Activated CD8-positive, alpha-beta memory T cell treated with anti-CD3 and anti-CD28 coated beads, Interleukin-2, amount 50 U/mL, for 1 hour (primary cell): ENCODE measurements around the gene SH3BGRL2.
"Not testable (repeated sequence)": the region's sequence is repeated elsewhere in the genome, so short reads cannot be mapped to it uniquely, and the experiment has no call there.

Source experiments
- DNase-seq: peaks from one replicate; pipeline ENCODE4 v3.0.0-alpha.2; 2020; ENCODE audit errors: extremely low read depth

SH3BGRL2 gene

DNA sequence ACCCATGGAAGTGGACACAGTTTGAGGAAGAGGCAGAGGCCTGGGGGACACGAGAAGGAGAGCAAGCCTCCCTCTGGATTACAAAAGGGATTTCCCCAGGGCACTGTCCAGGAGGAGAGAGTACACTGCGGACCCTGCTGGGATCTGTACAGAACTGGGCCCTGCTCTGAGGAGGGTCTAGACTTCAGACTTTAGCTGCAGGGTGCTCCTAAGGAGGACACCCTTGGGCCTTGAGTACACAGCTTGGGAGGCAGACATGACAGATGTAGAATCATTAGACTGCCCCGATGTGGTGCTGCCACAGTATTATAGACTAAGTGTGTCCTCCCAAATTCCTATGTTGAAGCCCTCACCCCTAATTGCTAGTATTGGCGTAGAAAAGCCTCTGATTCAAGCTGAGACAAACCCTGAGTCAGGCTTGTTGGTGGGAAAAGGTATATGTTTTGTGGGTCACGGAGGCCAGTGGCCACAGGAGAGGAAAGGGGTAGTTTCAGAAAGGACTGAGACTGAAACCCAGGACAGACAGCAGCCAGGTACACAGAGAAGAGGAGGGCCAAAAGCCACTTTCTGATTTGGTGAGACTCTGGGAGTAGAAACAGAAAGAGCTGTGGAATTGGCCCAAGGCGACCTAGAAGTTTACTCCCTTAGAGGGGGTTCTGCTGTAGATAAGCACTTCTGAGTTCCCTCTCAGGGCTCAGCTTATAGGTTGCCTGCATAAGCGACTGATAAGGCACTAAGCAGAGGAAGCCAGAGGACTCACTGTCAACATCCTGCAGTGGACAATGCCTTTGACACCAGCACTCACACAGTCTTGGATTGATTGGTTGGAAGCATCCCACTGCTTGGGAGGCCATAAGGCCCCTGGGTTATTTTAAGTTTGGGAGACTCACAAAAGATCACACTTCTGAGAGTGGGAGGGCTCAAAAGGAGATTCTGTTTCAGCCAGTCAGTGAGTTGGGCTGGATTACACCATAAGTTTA, 16.5 kb upstream of the SH3BGRL2 start:
- DNase-seq, result no peak

DNA sequence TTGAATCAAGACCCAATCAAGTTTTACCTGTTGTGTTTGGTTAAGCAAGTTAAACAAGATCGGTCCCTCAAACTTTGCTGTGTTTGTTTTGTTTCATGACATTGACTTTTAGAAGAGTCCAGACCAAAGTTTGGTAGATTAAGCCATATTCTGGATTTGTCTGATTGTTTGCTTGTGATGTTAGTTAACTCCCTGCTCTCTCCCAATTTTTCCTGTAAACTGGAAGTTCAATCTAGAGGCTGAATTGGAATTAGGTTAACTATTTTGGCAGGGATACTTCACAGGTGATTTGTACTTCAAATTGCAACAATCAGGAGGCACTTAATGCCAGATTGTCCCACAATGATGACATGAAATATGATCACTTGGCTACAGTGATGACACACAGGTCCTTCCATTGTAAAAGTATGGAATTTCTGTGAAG, 13.6 kb upstream of the SH3BGRL2 start:
- DNase-seq, result no peak

DNA sequence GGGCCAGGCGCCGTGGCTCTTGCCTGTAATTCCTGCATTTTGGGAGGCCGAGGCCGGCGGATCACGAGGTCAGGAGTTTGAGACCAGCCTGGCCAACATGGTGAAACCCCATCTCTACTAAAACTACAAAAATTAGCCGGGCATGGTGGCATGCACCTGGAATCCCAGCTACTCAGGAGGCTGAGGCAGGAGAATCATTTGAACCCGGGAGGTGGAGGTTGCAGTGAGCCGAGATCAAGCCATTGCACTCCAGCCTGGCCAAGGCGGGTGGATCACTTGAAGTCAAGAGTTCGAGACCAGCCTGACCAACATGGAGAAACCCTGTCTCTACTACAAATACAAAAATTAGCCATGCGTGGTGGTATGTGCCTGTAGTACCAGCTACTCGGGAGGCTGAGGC, 12.7 kb upstream of the SH3BGRL2 start:
- not testable (repeated sequence) for DNase-seq

DNA sequence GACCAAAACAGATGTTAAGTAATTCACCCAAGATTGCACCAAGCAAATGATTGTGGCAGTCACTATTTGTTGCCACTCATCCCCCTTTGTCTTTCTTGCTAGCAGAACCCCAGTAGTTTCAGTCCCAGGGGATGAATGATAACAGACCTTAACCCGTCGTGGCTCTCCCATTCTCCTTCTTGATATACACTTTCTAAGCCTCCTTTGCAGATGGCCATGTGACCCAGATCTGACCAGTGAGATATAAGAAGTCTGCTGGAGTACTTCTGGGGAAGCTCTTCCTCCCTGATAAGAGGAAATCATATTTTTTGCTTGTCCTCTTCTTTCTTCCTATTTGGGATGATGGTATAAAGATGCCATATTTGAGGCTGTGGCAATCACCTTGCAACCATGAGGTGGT, 9.6 kb upstream of the SH3BGRL2 start:
- DNase-seq, result no peak

DNA sequence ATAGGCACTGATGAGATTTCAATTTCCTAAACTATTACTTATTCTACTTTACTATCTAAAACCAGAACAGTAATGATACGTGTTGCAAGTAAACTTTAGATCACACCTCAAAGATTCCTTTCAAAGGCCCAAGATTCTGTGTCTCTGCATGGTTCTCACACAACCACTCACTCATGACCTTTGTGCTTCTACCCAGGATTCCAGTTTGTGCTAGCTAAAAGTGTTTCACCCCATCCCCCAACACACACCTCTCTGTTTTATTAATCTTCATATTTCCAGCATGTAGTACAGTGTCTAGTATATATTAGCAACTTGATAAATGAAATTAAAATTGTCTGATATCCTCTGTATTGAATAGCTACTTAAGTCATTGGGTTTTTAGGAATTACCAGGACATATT, 8.8 kb upstream of the SH3BGRL2 start:
- DNase-seq, result no peak

DNA sequence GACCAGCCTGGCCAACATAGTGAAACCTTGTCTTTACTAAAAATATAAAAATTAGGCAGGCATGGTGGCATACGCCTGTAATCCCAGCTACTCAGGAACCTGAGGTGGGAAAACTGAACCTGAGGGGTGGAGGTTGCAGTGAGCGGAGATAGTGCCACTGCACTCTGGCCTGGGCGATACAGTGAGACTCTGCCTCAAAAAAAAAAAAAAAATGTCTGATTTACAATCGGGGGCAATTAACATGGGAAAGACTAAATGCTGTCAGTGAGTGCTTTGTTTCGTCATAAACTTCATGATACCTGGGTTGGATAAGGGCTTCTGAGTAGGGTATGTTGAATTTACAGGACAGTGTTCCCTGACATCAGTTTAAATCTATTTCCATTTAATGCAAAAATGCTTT, 8.0 kb upstream of the SH3BGRL2 start:
- no peak for DNase-seq

DNA sequence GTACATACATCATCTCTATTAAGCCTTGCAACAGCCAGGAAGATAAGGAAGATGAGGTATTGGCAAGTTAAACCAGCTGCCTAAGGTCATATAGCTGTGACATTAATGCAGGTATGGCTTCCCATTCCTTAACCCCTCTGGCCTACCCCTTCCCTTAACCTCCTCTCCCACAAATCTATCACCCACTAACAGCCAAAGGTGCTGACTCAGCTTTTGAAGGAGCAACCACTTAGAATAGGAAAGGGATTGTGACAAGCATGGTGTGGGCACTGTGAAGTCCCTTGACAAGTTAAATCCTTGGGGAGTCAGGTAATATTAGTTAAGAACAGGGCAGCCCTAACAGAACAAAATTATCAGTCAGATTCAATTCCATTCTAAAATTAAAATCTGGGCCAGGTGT, 5.4 kb upstream of the SH3BGRL2 start:
- DNase-seq, result no peak

DNA sequence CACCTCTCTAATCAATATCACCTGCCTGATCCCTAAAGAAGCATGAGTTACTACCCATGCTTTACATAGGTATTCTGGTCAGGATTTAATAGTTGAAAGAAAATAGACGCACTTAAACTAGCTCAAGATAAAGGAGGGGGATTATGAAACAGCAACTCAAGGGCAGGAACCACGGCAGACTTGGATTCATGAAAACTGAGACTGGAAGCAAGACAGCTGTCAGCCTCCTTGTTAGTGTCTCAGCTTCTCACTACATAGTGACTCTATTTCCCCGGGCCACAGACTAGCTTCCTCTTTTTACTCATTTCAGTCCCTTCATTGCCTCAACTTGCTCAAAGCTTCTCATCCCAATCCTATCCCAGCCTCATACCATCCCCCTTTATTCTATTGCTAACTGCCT, 4.3 kb upstream of the SH3BGRL2 start:
- no peak for DNase-seq

DNA sequence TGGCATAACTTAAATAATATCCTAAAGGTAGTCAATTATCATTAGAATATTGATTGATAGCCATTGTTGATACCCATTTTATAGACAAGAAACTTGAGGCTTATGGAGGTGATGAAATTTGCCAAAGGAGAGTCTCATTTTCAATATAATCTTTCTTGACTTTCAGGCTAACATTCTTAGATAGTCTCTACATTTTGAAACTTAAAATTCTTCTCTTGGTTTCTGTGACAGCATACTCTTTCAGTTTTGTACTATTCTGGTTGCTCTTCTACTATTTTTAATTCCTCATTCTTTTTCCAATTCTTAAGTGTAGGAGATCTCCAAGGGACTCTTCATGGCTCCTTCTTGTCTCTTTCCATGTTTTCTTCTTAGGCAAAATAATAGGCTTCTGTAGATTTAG, 3.7 kb upstream of the SH3BGRL2 start:
- DNase-seq, result no peak

DNA sequence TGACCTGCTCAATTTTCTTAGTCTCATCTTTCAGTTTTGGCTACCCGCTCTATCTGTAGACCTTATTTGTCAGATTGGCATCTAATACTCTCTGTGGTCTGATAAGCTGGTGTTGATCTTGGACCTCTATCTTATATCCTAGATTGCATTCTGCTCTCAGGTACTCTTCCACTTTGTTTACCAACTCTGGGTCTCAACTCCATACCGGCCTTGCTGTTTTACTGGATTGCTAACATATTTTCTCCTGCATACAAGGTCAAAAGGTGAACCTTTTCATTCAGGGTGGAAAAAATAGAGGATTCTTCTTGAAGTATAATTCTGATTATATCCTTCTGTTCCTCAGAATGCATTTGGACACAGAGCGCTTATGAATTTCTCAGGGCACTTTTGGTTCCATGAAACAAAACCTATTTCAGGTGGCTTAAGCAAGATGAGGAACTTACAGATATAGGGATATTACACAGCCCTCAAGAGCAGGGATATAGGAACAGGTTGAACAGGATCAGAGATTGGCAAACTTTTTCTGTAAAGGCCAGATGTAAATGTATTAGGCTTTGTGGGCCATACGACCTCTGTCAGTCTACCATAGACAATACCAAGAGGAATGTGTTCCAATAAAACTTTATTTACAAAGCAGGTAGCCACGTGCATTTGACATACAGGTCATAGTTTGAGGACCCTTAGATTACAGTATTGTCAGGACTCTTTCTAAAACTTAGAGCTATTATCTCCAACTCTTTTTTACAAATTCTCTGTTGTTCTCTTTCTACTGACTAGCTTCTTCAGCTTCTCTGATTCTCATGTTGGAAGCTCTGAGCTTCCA, 2.5 kb upstream of the SH3BGRL2 start:
- DNase-seq, result no peak

DNA sequence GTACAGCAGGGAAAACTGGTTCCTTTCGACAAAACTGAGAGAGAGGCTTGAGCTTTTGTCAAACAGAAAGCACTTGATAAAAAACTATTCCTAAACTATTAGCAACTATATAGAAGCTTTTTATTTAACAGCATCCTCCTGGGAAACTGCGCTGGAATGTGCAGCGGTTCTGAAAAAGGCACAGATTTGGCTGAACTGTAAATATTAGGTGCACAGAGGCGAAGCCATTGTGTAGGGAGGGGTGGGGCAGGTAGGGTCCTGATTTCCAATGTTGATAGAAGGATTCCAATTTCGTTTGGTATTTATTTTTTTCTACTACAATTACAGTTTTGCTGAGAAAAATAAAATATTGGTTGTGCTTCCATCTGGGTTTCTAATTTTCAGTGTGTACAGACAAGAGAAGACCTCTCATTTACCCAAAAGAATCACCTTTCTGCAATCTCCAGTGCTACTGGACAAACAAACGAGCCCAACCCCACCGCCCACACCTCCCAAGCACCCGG, 698 bp upstream of the SH3BGRL2 start:
- no peak for DNase-seq

DNA sequence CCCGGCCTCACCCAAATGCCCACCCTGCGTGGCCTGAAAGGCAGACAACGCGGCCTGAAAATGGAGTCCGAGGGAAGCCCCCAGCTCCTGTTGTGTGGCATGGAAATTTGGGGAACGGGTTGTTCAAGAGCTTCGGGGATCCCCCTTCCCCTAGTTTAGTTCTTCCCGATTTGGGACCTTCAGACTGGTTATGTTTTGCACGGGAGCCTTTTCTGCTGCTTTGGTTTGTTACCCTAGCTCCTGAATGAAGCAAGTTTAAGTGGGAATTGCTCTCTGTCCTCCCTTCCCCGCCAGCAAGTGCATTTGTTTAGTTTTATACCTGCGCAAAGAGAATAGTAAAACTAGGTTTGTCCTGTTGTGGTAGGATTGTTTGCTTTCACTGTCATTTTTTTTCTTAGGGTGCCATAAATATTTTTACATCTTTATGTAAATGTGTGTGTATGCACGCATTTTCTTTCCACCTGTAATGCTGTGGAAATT, 604 bp downstream of the SH3BGRL2 start:
- DNase-seq, result no peak

DNA sequence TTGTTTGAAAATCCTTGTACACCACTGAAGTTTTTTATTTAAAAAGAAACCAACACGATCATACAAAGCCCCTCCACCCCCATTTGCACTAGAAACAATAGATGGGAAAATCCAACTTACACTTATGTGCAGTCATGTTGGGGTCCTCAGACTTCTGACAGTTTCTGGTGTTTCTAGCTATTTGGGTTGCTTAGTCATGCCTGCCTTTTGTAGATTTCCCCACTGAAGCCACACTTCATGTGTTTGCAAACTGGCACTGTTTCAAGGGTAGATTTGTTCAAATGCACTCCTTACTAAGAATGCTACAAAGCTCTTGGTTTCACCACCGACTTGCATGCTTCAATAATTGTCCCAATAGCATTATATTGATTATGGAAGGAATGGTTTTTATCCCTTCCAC, 1.5 kb downstream of the SH3BGRL2 start:
- DNase-seq, result no peak

DNA sequence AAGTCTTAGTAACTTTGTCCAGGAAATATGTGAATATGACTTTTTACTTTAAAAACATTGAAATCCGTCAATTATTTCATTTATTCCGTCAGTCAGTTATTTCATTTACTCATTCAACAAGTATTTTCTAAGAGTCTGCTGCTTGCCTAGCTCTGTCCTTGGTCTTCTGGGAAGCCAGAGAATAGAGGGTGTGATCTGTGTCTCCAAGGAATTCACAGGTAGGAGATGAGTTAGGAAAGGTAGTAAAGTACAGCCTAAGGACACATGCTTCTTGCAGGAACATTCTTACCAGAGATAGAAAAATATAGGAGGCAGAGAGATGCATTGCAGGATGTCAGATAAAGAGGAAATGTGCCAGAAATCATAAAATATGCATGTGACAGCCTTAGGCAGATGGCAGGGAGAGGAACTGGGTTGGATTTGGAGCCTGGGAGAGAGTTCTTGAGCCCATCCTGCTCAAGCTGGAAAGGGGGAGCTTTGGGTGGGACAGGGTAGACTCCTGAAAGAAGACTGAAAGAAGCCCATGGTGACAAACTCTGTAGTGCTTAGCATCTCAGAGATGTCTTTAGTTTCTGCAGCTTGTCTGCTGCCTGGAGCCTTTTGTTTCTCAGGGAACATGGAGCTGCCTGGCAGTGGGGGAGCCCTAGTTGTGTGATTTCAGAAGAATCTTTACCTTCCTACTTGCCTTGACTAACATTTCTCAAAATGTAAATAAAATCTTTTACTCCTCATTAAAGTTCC, 3.5 kb downstream of the SH3BGRL2 start:
- DNase-seq, result no peak

DNA sequence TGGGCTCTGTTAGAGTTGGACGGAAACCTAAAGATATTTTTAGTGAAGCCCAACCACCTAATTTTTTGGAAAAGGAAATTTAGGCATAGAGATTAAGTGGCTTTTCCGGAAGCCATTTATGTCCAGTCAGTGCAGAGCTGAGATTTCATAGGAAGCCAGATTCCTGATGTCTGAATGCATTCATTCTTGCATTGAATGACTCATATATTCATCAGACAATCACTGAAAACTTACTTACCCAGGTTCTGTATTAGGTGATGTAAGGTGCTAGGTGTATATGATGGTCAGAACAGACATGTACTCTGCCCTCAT, 4.1 kb downstream of the SH3BGRL2 start:
- no peak for DNase-seq

DNA sequence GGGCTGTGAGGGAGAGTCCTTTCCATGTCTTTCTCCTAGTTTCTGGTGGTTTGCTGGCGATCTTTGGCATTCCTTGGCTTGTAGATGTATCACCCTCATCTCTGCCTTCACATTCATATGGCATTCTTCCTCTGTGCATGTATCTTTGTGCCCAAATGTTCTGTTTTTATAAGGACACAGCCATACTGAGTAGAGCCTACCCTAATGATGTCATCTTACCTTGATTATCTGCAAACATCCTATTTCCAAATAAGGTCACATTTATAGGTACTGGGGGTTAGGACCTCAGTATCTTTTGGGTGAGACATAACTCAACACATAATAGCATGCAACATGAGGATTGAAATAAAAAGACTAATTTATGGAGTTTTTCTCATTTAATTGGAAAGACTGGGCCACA, 5.5 kb downstream of the SH3BGRL2 start:
- no peak for DNase-seq

DNA sequence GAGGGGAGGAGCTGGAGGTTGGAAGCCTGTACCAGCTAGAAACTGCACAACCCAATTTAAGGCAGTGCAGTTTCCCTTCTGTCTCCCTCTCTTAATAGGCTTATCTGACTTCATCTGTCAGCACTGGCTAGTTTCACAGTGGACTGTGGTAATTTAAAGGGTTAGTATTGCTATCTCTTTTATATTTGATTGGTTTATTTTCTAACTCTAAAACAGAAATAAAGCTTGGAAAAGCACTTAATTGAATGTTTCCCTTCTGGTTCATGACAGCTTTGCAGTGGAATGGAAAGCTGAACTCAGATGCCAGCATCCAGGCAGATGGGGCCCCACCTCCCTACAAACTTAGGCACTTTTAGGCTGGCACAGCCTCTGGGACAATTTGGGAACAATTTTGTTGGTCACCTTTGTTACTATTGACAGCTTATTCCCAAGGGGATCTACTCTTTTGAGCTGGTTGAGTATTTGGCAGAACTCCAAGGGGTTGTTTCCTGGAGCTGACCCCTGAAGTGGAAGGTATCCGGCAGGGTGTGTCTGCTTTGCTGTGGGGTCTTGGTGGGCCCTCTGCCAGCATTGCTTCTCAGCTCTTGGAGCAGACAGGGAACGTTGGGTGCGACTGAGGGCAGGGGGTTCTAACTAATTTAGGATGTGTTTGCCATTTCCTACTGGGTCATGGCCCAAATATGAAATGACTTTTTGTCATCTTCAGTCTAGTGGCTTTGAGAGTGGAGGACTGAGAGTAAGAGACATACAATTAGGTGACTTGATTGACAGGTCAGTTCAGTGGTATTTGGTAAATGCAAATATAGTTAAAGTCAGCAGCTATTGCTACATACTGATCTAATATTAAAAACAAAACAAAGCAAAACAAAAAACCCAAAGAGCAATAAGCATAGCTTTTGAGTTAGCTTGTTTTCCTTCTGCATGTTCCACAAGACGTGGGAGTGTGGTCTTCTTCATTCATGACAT, 9.3 kb downstream of the SH3BGRL2 start:
- DNase-seq, result no peak

DNA sequence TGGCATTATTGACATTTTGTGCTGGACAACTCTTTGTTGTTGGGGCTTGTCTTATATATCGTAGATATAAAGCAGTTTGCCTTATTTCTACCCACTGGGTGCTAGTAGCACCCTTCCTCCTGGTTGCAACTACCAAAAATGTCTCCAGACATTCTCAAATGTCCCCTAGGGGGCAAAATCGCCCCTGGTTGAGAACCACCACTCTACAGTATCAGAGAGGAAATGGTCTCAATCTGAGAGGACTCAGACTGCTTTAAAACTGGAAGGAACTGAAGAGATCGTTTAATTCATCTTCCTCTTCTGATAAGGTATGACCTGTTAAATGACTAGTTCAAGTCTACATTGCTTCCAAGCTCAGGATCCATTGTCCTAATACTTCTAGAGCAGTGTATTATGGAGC, 14.9 kb downstream of the SH3BGRL2 start:
- DNase-seq, result no peak

DNA sequence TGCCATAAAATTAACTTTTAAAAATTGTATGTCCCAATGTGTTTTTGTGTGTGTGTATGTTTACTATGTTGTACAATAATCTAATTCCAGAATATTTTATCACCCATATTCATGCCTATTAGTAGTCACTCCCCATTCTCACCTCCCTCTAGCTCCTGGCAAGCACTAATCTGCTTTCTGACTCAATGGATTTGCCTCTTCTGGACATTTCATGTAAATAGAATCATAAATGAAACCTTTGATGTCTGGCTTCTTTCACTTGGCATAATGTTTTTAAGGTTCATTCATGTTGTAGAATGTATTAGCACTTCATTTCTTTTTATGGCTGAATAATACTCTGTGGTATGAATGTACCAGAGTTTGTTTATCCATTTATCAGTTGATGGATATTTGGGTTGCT, 15.4 kb downstream of the SH3BGRL2 start:
- no peak for DNase-seq

DNA sequence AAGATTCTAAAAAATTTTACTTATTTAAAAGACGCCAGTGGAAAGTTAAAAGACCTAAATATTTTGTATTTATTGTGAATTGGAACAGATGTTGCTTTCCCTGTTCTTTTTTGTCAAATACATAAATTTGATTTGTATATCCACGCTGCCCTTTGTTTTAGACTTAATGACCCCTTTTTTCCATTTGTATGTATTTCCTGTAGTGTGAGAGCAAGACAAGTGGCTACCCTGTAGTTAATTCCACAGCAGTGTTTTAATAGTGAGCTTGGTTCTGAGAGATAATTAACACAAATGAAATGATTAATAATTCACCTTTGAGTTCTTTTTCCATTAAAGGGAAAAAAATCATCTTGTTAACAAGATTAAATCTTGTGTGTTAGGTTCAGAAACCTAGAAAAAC, 16.6 kb downstream of the SH3BGRL2 start:
- DNase-seq, result no peak

DNA sequence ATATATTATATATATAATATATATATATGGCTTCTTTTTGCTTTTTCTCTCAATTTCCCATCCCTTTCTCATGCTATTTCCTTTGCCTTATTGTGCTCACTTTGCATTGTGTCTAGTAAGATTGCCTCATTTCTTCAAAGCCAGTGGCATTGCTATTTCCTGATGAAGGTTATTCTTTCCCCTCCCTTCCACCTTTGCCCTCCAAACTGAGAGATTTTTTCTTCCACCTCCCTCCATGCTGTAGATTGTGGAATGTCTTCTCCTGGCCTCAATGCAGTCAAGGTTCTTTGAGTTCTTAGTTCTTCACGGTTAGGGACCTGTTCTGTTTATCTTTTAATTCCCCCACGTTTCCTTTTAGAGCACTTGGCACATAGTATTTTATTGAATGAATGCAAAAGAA, 17.2 kb downstream of the SH3BGRL2 start:
- no peak for DNase-seq
